BE2C (cell line): ENCODE measurements around the gene ZNF239. TPM values are rescaled to one million over a fixed set of nuclear protein-coding genes. Genes with fewer than 3 reads are reported as not detected.

Experiments used
- DNase-seq: peaks from one replicate; pipeline ENCODE4 v3.0.0-alpha.2; 2020
- H3K27me3 ChIP-seq: fragments of 250-450 bp; sonication (Bioruptor Pico); 2 replicates; pipeline ENCODE4 v1.5.1; 2020; ENCODE audit warnings: mild to moderate bottlenecking
- H3K36me3 ChIP-seq: fragments of 250-450 bp; sonication (Bioruptor Pico); 2 replicates; pipeline ENCODE4 v1.5.1; 2020; ENCODE audit warnings: mild to moderate bottlenecking
- H3K4me1 ChIP-seq: fragments of 250-450 bp; sonication (Bioruptor Pico); 2 replicates; pipeline ENCODE4 v1.5.1; 2020
- H3K4me3 ChIP-seq: 2 replicates; pipeline ENCODE4 v1.5.1; 2011; ENCODE audit warnings: low read depth, low read length
- H3K9me3 ChIP-seq: fragments of 250-450 bp; sonication (Bioruptor Pico); 2 replicates; pipeline ENCODE4 v1.5.1; 2020
- polyA plus RNA-seq: library from polyadenylated mRNA; unstranded; fragments of >200 nt; gene quantifications from one replicate; pipeline ENCODE4 v1.2.1, GENCODE V29; 2012; ENCODE audit warnings: low read depth, missing spikeins; ENCODE audit not compliant: insufficient read length, insufficient read depth
- TF ChIP-seq, protein P1 (sequence below): IDR thresholded peaks from 2 replicates; pipeline ENCODE4 v1.5.1; 2012; ENCODE audit warnings: mild to moderate bottlenecking, low read depth, low read length

The ZNF239 gene
- polyA plus RNA-seq: 9.9 TPM

DNA sequence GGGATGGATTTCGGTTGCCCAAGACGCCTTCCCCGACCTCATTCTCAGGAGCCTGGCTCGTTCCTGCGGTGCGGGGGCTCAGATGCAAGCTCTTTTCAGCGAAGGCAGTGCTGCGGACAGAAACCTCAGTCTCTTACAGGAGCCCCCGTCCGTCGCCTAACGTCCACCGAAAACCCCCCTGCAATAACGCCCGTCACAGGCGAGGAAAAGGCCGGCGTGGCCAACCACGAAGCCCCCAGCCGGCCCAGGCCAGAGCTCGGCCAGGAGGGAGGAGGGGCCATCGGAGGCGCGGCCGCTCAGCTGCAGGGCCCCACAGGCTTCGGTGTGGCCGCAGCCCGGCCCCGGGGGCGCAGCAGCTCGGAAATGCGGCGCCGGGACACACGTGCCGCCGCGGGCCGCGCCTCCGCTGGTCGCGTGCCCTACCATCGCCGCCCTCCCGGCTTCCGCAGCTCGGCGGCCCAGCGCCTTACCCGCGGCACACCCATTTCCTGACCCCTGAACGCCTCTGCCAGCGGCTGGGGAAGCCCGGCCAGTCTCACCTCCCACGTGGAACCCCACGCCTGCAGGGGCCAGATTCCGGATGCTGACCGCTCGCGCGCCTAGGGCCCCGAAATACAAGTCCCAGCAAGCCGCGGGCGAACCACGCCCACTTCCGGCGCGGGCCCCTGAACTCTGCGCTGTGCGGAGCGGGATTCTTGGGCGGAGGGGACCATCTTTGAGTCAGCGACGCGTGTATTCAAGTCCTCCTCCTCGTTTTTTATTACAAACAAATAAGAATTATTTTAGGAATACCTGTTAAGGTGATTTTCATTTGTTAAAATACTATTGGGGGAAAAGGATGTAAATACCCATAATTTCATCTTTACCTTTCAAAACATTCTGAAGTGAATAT lies at the start of gene ZNF239:
TSS of gene ZNF239 (minus strand) at position 616 of the 892 bp plus-strand sequence. CDS start 16,537 bp downstream, outside the sequence.
- peaks cover 4% of the 10 kb centered on the region for H3K9me3 ChIP-seq
- DNase-seq: peak; percentile 81
- TF ChIP-seq, protein P1, sequence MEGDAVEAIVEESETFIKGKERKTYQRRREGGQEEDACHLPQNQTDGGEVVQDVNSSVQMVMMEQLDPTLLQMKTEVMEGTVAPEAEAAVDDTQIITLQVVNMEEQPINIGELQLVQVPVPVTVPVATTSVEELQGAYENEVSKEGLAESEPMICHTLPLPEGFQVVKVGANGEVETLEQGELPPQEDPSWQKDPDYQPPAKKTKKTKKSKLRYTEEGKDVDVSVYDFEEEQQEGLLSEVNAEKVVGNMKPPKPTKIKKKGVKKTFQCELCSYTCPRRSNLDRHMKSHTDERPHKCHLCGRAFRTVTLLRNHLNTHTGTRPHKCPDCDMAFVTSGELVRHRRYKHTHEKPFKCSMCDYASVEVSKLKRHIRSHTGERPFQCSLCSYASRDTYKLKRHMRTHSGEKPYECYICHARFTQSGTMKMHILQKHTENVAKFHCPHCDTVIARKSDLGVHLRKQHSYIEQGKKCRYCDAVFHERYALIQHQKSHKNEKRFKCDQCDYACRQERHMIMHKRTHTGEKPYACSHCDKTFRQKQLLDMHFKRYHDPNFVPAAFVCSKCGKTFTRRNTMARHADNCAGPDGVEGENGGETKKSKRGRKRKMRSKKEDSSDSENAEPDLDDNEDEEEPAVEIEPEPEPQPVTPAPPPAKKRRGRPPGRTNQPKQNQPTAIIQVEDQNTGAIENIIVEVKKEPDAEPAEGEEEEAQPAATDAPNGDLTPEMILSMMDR: no peak
- peak within 1 kb of the TSS; percentile 52 for H3K4me3 ChIP-seq
- H3K36me3 ChIP-seq: peaks cover 3% of the 10 kb centered on the region; the same call in 1 of the 2 replicates
- H3K4me1 ChIP-seq: no peaks in the 10 kb centered on the region
- H3K27me3 ChIP-seq: no peaks in the 10 kb centered on the region

DNA sequence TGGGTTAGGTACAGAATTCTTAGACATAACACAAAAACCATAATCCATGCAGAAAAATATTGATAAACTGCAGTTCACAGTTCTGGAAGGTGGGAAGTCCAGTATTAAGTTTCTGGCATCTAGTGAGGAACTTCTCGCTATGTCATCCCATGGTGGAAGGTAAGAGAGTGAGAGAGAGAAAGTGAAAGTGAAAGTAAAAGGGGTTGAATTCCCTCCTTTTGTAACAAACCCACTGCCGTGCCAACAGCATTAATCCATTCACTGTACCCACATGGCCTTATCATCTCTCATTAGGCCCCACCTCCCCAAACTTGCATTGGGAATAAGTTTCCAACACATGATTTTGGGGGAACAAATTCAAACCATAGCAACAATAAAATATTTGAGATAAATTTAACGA lies 48.9 kb upstream of the ZNF239 start:
- Histone ChIP-seq H3K4me3 (peak overlapping the region; percentile 44), H3K27me3 (no peaks in the 10 kb centered on the region), H3K4me1 (no peaks in the 10 kb centered on the region), H3K9me3 (no peaks in the 10 kb centered on the region), H3K36me3 (no peaks in the 10 kb centered on the region)
- TF ChIP-seq, protein P1: no peak
- DNase-seq: no peak

DNA sequence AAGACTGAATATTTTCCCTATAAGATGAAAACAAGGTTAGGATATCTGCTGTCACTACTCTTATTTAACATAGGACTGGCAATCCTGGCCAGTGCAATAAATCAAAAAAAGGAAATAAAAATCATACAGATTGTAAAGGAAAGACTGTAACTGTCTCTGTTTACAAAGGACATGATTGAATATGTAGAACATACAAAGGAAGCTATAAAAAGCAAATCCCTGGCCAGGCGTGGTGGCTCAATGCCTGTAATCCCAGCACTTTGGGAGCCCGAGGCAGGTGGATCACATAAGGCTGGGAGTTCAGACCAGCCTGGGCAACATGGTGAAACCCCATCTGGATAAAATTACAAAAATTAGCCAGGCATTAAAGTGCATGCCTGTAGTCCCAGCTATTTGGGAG lies 47.6 kb upstream of the ZNF239 start:
- DNase-seq: no peak
- no peaks in the 10 kb centered on the region for H3K27me3 ChIP-seq
- no peaks in the 10 kb centered on the region for H3K4me1 ChIP-seq
- TF ChIP-seq, protein P1: no peak
- no peaks in the 10 kb centered on the region for H3K36me3 ChIP-seq
- H3K4me3 ChIP-seq: no peak overlapping the region
- H3K9me3 ChIP-seq: no peaks in the 10 kb centered on the region

DNA sequence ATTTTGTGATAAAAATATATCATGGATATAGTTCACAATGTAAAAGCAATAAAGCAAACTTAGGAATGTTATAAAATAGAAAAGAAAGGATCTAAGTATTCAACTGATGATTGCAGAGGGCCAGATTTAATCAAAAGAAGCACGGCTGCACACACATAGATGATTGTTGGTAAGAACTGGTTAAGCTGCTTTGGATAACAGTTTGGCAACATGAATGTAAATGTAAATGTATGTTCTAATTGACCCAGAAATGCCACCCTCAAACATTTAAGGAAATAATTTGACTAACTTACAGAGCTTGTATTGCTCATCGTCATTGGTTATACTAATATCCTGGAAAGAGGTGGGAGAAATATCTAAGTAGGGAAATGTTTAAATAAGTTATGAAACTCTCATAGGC lies 45.0 kb upstream of the ZNF239 start:
- H3K27me3 ChIP-seq: no peaks in the 10 kb centered on the region
- no peaks in the 10 kb centered on the region for H3K9me3 ChIP-seq
- no peak overlapping the region for H3K4me3 ChIP-seq
- H3K4me1 ChIP-seq: no peaks in the 10 kb centered on the region
- DNase-seq: no peak
- TF ChIP-seq, protein P1: no peak
- H3K36me3 ChIP-seq: no peaks in the 10 kb centered on the region

DNA sequence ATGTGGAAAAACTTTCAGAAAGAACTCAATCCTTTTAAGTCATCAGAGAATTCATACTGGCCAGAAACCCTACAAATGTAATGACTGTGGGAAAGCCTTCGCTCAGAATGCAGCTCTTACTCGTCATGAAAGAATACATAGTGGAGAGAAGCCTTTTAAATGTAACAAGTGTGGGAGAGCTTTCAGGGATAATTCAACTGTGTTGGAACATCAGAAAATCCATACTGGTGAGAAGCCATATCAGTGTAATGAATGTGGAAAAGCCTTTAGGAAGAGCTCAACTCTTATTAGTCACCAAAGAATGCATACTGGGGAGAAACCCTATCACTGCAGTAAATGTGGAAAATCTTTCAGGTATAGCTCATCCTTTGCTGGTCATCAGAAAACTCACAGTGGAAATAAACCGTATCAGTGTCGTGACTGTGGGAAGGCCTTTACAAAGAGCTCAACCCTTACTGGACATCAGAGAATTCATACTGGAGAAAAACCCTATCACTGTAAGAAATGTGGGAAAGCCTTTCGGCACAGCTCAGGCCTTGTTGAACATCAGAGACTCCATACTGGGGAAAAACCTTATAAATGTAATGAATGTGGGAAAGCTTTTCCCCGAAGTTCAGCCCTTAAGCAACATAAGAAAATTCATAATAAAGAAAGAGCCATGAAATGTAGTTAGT lies 42.4 kb upstream of the ZNF239 start:
- DNase-seq: no peak
- Histone ChIP-seq H3K9me3 (no peaks in the 10 kb centered on the region), H3K36me3 (no peaks in the 10 kb centered on the region)

More for the DNA sequence above, 42.4 kb upstream of the ZNF239 start:
- TF ChIP-seq, protein P1: no peak
- H3K27me3 ChIP-seq: no peaks in the 10 kb centered on the region
- H3K4me1 ChIP-seq: no peaks in the 10 kb centered on the region
- H3K4me3 ChIP-seq: no peak overlapping the region
